Sciatic nerve (tissue), 2 donors: ENCODE results near the gene DUSP18. TPM values are rescaled to one million over a fixed set of nuclear protein-coding genes. Genes with fewer than 3 reads are reported as not detected.
"Not testable (repeated sequence)": the region's sequence is repeated elsewhere in the genome, so short reads cannot be mapped to it uniquely, and the experiment has no call there.

Experiments used
- ATAC-seq: fragments of 200-7000 bp; cut with Tn5 transposase; one replicate; pipeline ENCODE4 v1.9.1; 2020; ENCODE audit warnings: mild to moderate bottlenecking, moderate library complexity
- DNase-seq: peaks from one replicate; pipeline ENCODE4 v3.0.0-alpha.2; 2020; ENCODE audit warnings: low spot score
- intact Hi-C: fragments of 100-400 bp; cut with DNase I; formaldehyde crosslinking; loops from one replicate; pipeline ENCODE4 v1.14.2; 2022
- total RNA-seq: library from RNA; stranded (reverse); fragmentation: NEBNext Ultra II Directional; extraction: Animal tissue kit (Norgen Biotek cat#: 25700); gene quantifications from one replicate; pipeline ENCODE4 v1.2.1, GENCODE V29; 2021
- donor health status: DM: no; HTN: no; CAD: no.
- donor health status: DM: no; HTN: no; CAD: no.

The DUSP18 gene
- 12.3 TPM for total RNA-seq

DNA sequence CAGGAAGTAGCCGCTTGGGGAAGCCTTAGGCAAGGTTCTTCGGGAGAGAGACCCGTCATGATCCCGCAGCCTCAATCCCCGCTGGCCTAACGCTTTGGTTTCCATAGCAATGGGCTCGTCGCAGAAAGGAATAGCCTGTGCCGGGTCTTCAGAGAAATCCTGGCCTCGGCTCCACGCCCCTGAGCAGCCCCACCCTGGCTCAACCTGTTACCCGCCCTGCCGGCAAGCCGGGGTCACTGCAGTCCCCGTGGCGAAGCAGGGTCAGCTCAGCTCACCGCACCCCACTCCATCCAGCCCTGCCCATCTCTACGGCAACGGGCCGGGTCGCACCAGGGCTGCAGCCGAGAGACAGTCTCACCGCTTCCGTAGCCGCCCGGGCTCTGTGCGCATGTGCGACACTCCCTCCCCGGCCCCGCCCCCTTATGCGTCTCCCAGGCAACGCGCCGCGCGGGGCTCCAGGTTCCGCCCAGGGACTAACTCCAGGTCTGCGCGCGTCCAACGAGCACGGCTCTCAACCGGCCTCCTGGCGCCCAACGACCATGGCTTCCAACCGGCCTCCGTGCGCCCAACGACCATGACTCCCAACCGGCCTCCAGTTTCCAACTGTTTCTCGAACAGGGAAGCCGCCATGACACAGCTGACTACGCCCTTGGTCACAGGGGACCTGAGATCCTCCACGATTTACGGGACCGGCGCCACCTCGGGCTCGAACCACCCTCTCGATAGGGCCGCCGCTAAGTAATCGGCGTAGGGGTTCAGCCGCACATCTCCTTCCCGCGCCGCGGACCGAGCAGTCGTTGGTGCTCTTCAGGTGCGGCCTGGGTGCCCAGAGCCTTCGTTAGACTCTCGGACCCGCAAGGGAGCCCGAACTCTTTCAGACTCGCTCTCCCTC is at the start of gene DUSP18:
TSS of gene DUSP18 (minus strand) at position 382 of the 892 bp plus-strand sequence. CDS start 3,872 bp downstream, outside the sequence.
- peak; percentile 99 for ATAC-seq
- intact Hi-C loops: no loop called here
- peak; percentile 96 for DNase-seq

DNA sequence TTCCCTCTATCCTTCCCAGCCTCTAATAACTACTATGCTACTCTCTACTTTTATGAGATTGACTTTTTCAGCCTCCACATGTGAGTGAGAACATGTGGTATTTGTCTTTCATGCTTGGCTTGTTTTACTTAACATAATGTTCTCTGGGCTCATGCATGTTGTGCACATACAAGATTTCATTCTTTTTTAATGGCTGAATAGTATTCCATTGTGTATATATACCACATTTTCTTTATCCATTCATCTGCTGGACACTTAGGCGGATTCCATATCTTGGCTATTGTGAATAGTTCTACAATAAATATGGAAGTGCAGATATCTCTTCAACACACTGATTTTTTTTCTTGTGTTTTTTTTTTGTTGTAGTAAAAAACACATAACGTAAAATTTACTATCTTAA is 46.4 kb upstream of the DUSP18 start:
- no peak for ATAC-seq
- intact Hi-C loops: no loop called here

DNA sequence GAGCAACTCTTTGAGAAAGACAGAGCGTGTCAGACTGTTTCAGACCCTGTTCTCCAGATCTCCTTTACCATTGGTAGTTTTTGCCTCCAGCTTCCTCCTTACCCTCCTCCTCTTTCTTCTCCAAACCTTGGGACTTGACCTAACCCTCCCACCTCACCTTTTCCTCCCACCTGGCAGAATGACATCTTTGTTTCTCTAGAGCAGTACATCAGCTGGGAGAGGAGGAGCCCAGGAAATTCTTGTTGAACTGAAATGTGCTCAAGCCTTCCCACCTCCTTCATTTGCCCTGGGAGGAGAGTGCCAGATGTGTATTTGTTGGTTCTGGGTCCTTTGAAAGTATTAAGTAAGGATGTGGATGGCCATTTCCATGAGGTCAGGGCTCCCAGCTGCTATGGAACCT is 44.4 kb upstream of the DUSP18 start:
- no peak for ATAC-seq
- DNase-seq: no peak
- intact Hi-C loops: no loop called here

More for the DNA sequence above, 46.4 kb upstream of the DUSP18 start:
- no peak for DNase-seq

DNA sequence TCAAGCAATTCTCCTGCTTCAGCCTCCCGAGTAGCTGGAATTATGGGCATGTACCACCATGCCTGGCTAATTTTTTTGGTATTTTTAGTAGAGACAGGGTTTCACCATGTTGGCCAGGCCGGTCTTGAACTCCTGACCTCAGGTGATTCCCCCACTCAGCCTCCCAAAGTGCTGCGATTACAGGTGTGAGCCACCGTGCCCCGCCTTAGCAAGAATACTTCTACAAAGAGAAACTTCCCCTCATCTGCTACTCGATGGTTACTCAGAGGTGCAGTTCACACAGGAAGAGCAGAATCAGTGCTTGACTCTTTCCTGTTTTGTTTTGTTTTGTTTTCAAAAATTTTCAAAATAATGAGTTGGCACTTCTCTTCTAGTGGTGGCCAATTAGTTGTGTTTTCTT is 42.3 kb upstream of the DUSP18 start:
- DNase-seq, intact Hi-C loops, ATAC-seq: not testable (repeated sequence)

DNA sequence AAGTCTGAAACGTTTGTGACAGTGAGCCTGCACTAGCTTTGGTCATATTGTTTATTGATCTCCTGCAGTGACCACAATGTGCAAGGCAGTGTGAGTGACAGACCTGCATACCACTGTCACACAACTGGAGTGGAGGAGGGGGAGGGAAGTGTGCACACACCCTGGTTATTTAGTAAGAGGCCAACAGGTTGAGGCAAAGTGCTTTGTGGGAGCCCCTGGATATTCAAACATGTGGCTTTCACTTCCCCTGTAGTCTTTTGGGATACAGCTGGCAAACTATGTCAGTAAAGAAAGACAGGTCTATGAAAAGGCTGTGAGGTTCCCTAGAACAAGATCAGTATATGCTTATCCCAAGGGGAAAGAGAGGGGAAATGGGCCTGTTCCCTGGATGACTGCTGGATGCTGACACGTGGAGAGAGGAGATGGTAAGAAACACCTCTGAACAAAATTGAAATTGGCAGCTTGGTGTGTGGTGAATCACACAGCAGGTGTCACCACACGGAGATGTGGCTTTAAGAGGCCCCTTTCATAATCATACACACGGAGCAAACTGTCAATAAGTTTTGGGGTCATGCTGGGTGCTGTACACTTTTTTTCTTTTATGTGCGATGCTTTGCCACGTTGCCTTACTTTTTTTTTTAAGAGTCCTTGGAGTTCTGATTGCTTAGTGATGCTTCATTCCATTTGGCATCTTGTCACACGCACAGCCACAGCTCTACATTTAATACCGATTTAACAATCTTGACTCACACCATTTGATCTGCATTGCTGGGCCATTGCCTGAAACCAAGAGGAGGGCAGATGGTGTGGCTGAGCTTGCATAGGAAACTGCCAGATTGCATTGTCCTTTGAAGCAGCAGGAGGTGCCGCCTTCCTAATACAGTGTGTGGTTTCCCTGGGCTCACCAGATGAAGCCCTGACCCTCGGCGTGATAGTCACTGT is 38.3 kb upstream of the DUSP18 start:
- DNase-seq: no peak
- ATAC-seq: no peak
- intact Hi-C loops: no loop called here

DNA sequence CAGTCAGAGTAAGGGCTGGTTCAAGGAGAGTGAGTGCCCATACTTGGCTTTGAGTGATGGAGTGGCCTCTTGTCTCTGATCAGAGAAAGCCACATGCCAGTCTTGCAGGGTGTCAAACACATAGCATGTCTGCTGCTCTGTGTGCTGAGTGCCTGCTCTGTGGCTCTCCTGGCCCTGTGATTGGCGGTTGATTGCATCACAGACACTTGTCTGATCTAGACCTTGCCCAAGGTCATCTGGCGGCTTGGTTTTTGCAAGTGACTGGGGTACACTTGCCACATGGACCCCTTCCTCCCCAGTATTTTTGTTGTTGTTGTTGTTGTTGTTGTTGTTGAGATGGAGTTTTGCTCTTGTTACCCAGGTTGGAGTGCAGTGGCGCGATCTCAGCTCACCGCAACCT is 37.3 kb upstream of the DUSP18 start:
- intact Hi-C loops: no loop called here
- DNase-seq (no peak), ATAC-seq (no peak)

DNA sequence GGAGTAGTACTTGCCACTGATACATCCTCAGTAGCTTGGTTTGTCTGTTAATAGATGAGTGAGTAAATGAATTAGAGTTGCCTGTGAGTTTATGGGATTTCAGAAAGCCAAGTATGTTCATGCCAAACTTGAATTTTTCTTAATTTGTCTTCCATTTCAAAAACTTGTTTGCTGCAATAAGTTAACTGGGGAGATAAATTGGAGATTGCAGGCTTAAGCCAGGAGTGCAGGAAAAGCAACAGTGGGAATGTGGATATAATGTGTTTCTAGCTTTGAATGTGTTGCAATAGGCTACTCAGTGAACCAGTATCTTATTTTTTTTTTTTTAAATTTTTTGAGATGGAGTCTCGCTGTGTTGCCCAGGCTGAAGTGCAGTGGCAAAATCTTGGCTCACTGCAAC is 35.2 kb upstream of the DUSP18 start:
- ATAC-seq: no peak
- no peak for DNase-seq
- intact Hi-C loops: no loop called here

DNA sequence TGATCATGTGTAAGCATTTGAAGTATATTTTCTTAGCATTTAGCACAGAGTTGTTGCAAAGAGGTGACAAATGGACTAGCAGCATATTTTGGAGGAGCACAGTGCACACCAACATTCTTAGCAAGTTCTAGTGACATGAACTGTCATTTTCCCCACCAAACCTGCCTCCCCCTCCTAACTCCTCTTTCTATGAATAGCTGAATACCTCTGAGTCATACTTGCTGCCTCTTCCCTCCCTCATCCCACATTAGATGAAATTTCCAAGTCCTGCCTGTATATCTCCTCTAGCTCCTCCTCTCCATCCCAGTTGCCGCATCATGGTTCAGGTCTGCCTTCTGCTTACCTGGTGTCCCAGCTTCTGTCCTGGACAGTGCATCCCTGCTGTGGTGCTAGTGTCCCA is 34.2 kb upstream of the DUSP18 start:
- no peak for ATAC-seq
- intact Hi-C loops: no loop called here
- DNase-seq: no peak

DNA sequence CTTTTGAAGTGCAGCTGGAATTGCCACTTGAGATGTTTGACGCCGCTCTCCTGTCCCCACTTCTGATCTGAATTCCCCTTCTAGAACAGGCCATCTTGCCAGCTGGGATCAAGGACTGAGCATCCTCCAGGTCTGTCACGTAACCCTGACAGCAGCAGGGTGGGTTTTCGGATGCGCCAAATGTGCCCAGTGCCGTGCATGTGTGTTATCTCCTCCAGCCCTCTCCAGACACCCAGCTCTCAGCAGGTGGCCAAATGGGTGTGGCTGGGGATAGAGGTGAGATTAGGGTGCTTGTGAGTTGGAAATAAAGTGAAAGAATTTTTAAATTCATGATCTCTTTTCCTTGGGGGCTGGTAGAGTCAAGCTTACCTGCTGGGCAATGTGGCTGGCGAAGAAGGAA is 30.3 kb upstream of the DUSP18 start:
- no peak for DNase-seq
- no peak for ATAC-seq
- intact Hi-C loops: no loop called here

DNA sequence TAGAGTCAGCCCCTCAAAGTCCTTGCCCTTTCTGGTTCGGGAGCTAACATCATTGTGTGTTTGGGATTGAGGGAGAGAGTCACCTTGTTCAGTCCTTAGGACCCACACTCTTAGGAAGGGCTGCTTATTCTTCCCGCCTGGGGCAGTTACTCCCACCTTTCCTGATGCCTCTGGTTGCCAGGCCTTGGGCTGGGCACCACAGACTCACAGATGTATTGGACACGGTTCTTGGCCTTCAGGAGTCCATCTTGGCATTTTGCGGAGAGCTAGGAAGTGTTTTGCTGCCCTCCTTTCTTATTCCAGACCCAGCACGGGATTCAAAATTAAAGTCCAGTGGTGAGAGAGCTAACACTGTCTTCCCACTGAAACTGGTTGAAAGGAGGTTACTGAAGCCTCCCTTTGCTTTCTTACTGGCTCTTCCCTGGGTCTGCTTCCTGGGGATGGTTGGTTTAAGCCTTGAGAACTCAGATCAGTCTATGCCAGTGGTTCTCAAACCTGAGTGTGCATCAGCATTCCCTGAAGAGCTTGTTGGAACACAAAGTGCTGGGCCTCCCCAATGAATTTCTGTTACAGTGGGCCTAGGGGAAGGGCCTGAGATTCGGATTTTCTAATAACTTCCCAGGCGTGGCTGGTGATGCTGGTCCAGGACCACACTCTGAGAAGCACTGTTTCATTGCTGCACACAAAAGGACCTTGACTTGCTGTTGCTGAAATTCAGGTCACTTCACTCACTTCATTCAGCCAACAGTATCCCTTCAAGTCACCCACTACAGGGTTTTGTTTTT is 28.4 kb upstream of the DUSP18 start:
- intact Hi-C loops: no loop called here
- ATAC-seq: no peak
- DNase-seq: no peak

DNA sequence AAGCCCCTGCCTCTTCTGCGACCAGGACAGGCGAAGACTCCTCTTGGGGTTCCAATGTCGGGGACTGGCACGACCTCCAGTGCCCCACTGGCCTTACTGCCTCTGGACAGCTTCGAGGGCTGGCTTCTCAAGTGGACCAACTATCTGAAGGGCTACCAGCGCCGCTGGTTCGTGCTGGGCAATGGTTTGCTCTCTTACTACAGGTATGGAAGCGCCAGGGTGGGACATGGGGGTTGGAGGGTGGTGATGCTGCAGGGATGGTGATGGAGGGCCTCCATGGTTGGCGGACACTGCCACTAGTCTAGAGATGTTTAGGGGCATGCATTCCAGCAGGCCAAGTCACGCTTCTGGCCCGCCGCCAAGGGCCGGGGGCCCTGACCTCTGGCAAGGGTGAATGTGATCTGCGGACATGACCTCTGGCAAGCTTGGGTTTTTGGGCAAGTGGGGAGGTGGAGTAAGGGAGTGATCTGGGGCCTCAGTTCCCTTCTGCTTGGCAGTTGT is 27.7 kb upstream of the DUSP18 start:
- peak; percentile 57 for DNase-seq
- no peak for ATAC-seq
- intact Hi-C loops: no loop called here

DNA sequence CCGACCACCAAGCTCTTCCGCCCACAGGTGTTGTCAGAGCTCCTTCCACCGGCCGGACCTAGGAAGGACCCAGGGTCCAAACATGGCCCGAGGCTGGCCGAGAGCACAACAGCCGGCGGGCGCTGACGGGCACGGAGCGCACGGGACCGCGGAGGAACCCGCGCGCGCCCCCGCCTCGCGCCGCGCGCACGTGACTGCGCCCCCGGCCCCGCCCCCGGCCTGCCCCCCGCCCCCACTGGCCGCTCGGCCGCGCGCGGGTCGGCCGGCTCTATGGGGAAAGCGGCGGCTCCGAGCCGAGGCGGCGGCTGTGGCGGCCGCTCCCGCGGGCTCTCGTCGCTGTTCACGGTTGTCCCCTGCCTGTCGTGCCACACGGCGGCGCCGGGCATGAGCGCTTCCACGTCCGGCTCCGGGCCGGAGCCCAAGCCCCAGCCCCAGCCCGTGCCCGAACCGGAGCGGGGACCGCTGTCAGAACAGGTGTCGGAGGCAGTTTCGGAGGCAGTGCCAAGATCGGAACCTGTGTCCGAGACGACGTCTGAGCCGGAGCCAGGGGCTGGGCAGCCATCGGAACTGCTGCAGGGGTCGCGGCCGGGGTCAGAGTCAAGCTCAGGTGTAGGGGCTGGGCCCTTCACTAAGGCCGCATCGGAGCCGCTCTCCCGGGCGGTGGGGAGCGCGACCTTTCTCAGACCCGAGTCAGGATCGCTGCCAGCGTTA is 27.1 kb upstream of the DUSP18 start, which contains the start of gene OSBP2:
TSS of gene OSBP2 (plus strand) at position 235 of the 711 bp plus-strand sequence. CDS start at position 271, 36 bp downstream.
- peak; percentile 61 for DNase-seq
- intact Hi-C loops: no loop called here
- peak; percentile 36 for ATAC-seq

DNA sequence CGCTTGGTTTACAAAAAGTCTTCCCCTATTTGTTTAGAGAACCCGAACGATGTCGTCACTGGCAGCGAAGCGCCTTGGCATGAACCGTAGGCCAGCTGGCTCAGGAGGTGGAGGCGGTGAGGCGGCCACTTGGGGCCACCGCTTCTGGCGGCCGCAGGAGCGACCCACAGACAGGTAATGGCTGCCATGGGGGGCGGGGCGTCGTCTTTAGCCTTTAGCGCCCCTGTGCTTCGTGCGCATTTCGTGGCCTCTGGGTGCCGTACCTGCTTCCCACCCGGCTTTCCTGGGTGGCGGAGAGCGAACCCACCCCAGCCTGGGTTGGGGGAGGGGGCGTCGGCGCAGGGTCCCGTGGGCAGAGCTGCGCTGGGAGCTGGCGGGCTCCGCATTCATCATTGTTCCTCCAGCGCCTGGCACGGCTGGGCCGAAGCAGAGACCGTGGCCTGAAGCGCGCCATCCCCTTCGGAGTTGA is 26.5 kb upstream of the DUSP18 start:
- peak; percentile 44 for ATAC-seq
- DNase-seq: peak; percentile 64
- intact Hi-C loops: no loop called here

DNA sequence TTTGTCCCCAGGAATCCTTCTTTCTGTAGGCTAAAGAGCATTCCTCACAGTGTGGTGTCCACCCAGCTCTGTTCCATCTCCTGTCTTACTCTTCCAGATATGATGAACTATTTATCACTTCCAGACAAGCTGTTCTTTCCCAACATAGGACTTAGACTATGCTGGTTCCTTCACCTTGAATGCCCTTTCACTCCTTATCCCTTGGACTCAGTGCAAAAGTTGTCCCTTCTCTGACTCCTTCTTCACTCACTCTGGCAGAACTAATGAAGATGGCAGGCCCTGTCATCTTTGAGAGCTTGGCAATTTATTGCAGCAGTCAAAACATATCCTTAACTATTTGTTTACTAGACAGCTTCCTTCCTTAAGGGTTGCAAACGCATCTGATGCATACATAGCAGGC is 23.5 kb upstream of the DUSP18 start:
- no peak for ATAC-seq
- DNase-seq: no peak
- intact Hi-C loops: no loop called here

DNA sequence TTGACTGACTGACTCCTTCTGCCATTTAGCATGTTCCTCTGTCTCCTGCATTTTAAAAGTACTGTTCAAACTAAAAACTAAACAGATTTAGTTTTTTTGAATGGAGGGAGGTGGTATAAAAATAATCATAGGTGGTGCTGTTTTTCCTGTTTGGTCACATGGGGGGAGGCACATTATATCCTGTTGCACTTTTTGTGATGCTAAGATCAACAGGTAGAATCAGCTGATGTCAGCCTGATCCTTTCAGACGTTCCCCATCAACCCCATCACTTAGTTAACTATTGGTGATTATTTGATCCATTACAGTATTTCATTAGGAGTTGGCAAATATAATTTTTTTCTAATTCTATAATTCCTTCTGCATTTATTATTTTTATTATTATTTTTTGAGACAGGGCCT is 21.9 kb upstream of the DUSP18 start:
- no peak for ATAC-seq
- intact Hi-C loops: no loop called here
- DNase-seq: no peak

DNA sequence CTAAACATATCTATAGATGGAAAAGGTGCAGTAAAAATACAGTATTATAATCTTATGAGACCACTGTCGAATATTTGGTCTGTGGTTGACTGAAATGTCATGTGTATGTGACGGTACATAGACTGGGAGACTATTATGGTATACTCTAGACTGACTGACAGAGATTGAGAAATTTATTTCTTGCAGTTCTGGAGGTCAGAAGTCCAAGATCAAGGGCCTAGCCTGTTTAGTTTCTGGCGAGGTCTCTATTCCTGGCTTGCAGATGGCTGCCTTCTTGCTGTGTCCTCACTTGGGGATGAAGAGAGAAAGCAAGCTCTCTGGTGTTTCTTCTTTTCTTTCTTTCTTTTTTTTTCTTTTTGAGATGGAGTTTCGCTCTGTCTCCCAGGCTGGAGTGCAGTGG is 19.7 kb upstream of the DUSP18 start:
- ATAC-seq: no peak
- intact Hi-C loops: no loop called here
- DNase-seq: no peak

DNA sequence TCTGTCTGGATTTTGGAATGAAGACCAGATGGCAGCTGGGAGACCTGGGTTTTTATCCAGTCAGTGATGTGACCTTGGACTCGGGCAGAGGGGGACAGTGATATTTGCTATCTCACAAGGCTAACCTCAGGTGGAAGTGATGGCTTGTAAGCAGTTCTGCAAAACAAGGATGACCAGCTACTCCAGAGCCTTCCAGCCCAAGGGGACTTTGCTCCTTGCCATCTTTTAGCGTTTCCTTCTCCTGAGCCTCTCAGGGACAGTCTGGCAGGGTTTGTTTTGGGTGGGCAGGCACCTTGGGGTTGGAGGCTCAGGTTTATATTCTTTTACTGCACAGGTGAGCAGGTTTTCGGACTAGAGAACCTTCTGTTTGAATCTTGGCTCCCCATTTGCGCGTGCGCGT is 17.5 kb upstream of the DUSP18 start:
- no peak for ATAC-seq
- DNase-seq: no peak
- intact Hi-C loops: no loop called here

DNA sequence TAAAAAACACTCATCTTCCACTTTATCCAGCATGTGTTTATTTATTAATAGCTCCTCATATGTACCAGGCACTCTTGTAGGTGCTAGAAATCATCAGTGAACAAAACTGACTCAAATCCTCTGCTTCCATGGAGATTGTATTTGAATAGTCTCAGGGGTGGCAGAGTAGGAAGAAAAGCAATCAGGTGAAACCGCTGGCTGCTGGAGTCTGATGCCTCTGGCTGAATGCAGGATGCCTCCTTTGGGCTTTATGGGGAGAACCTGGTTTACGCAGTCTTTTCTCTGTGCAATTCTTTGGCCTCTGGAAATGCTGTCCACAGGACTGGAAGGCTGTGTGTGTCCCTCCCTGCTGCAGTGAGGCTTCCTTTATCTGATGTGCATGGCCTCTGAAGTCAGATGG is 14.2 kb upstream of the DUSP18 start:
- ATAC-seq: no peak
- intact Hi-C loops: no loop called here
- no peak for DNase-seq
